Activated CD8-positive, alpha-beta T cell treated with anti-CD3 and anti-CD28 coated beads for 36 hours (primary cell): ENCODE data around the gene SPATA18. TPM values are rescaled to one million over a fixed set of nuclear protein-coding genes. Genes with fewer than 3 reads are reported as not detected.

Experiments
- ATAC-seq: fragments of 200-7000 bp; cut with Tn5 transposase; one replicate; pipeline ENCODE4 v1.10.0; 2021; ENCODE audit warnings: mild to moderate bottlenecking, moderate library complexity
- CTCF ChIA-PET: fragments of 350-600 bp; sonication (Branson Sonifier 250); formaldehyde crosslinking; loops from one replicate; lab custom pipeline; 2021; ENCODE audit warnings: antibody characterized with exemption; lab: Charles Lee
- POLR2A ChIA-PET: fragments of 350-600 bp; sonication (Branson Sonifier 250); formaldehyde crosslinking; loops from one replicate; lab custom pipeline; 2021; ENCODE audit warnings: antibody characterized with exemption; lab: Charles Lee
- DNase-seq: peaks from one replicate; pipeline ENCODE4 v3.0.0-alpha.2; 2020
- H3K27ac Mint-ChIP-seq: one replicate; pipeline ENCODE4 v1.8.0; 2021; ENCODE audit warnings: mild to moderate bottlenecking, mixed read lengths
- H3K27me3 Mint-ChIP-seq: one replicate; pipeline ENCODE4 v1.8.0; 2021; ENCODE audit warnings: mixed read lengths
- H3K36me3 Mint-ChIP-seq: one replicate; pipeline ENCODE4 v1.8.0; 2021; ENCODE audit warnings: low read depth, mixed read lengths
- H3K4me1 Mint-ChIP-seq: one replicate; pipeline ENCODE4 v1.8.0; 2021; ENCODE audit warnings: low read depth, mixed read lengths
- H3K4me3 Mint-ChIP-seq: one replicate; pipeline ENCODE4 v1.8.0; 2021; ENCODE audit warnings: mild to moderate bottlenecking, moderate library complexity, mixed read lengths
- H3K9me3 Mint-ChIP-seq: one replicate; pipeline ENCODE4 v1.8.0; 2021; ENCODE audit warnings: mixed read lengths
- intact Hi-C: fragments of 100-400 bp; cut with micrococcal nuclease; formaldehyde crosslinking; loops from one replicate; pipeline ENCODE4 v1.10.0; 2022
- total RNA-seq, 2 experiments: library from RNA; stranded (reverse); gene quantifications; one replicate each; pipeline ENCODE4 v1.2.3, GENCODE V29; 2021
- TF ChIP-seq, protein P1 (sequence below): fragments of 200-600 bp; IDR thresholded peaks from one replicate; pipeline ENCODE4 v1.8.0; 2022; ENCODE audit warnings: antibody characterized with exemption, mild to moderate bottlenecking

SPATA18 gene
- total RNA-seq, 2 experiments from 2014 or later, result 0.58 TPM; not detected in 1

DNA sequence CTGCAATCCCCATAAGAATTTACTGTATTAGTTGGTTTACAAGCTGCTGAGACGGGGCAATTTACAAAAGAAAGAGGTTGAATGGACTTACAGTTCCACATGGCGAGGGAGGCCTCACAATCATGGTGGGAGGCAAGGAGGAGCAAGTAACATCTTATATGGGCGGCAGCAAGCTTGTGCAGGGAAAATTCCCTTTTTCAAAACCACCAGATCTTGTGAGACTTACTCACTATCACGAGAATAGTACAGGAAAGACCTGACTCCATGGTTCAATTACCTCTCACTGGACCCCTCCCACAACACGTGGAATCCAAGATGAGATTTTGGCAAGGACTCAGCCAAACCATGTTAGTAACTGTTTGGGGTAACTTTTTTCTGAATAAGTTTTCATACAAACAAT, 1.8 kb upstream of the SPATA18 start:
- peaks cover 56% of the 10 kb centered on the region for H3K27me3 Mint-ChIP-seq
- TF ChIP-seq, protein P1, sequence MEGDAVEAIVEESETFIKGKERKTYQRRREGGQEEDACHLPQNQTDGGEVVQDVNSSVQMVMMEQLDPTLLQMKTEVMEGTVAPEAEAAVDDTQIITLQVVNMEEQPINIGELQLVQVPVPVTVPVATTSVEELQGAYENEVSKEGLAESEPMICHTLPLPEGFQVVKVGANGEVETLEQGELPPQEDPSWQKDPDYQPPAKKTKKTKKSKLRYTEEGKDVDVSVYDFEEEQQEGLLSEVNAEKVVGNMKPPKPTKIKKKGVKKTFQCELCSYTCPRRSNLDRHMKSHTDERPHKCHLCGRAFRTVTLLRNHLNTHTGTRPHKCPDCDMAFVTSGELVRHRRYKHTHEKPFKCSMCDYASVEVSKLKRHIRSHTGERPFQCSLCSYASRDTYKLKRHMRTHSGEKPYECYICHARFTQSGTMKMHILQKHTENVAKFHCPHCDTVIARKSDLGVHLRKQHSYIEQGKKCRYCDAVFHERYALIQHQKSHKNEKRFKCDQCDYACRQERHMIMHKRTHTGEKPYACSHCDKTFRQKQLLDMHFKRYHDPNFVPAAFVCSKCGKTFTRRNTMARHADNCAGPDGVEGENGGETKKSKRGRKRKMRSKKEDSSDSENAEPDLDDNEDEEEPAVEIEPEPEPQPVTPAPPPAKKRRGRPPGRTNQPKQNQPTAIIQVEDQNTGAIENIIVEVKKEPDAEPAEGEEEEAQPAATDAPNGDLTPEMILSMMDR, result no peak
- no peak overlapping the region for H3K27ac Mint-ChIP-seq

DNA sequence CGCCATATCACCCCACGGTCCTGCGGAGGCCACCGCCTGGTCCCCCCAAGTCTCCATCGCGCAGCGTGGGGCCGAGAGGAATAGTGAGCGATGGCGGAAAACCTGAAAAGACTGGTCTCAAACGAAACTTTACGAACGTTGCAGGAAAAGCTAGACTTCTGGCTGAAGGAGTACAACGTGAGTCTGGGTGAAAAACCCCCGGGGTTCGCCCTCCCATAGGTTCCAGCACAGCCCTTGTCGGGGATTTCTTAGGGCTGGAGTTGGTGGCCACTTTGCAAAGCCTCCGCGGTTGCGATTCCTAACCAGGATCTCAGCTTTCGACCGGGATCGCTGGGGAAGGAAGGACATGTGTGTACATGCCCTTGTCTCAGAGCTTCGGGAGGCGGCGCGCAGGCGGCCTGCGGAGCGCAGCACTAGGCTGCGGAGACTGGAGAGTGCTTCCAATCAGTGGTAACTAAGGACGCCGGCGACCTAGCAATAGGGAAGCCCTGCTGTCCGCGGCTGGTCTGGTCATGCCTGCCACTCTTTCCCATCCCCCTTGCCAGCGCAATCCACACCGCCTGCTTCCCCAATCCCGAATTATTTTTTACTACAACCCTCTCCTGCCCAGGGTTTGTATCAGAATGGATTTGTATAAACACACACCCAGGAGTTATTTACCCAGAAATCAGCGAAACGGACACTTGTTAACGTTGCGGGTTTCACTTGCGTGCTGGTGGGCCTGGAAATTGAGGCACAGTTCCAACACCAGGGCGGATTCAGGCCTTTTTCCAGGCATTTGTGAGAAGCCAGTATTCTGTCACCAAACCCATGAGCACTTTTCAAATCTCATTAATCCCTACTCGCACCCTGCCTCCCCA, 741 bp downstream of the SPATA18 start:
- POLR2A ChIA-PET, result no interaction called here
- no peak overlapping the region for H3K27ac Mint-ChIP-seq
- peak; percentile 11 for DNase-seq
- H3K27me3 Mint-ChIP-seq, result peaks cover 56% of the 10 kb centered on the region
- ATAC-seq, result peak; percentile 37
- no peaks in the 10 kb centered on the region for H3K9me3 Mint-ChIP-seq
- intact Hi-C loops, result no loop called here
- H3K4me1 Mint-ChIP-seq, result peaks cover 14% of the 10 kb centered on the region
- TF ChIP-seq, protein P1, result no peak
- H3K36me3 Mint-ChIP-seq, result no peaks in the 10 kb centered on the region
- H3K4me3 Mint-ChIP-seq, result peak overlapping the region; percentile 45
- CTCF ChIA-PET, result no interaction called here

More for the DNA sequence above, 1.8 kb upstream of the SPATA18 start:
- H3K9me3 Mint-ChIP-seq, result no peaks in the 10 kb centered on the region
- intact Hi-C loops, result no loop called here
- ATAC-seq (no peak), DNase-seq (no peak)
- peaks cover 14% of the 10 kb centered on the region for H3K4me1 Mint-ChIP-seq
- H3K36me3 Mint-ChIP-seq, result no peaks in the 10 kb centered on the region
- ChIA-PET CTCF (no interaction called here), POLR2A (no interaction called here)
- no peak overlapping the region for H3K4me3 Mint-ChIP-seq

DNA sequence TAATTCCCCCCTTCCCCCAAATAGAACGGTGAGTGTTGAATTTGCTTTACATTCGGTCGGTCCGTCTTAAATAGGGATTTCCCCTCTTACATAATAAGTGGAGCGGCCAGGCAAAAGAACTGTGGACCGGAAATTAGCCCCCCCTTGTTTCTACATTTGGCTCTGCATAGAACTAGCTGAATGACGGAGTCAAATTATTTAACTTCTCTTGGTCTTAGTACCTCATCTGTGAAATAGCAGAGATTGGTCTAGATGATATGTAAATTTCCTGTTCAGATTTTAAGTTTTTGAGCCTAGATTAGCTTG, 1.3 kb downstream of the SPATA18 start:
- peaks cover 14% of the 10 kb centered on the region for H3K4me1 Mint-ChIP-seq
- peak overlapping the region; percentile 45 for H3K4me3 Mint-ChIP-seq
- no peaks in the 10 kb centered on the region for H3K9me3 Mint-ChIP-seq
- ChIA-PET CTCF (no interaction called here), POLR2A (no interaction called here)
- H3K36me3 Mint-ChIP-seq, result no peaks in the 10 kb centered on the region
- no peak overlapping the region for H3K27ac Mint-ChIP-seq
- intact Hi-C loops, result no loop called here
- TF ChIP-seq, protein P1, result no peak
- DNase-seq (no peak), ATAC-seq (peak; percentile 34)
- peaks cover 54% of the 10 kb centered on the region for H3K27me3 Mint-ChIP-seq

DNA sequence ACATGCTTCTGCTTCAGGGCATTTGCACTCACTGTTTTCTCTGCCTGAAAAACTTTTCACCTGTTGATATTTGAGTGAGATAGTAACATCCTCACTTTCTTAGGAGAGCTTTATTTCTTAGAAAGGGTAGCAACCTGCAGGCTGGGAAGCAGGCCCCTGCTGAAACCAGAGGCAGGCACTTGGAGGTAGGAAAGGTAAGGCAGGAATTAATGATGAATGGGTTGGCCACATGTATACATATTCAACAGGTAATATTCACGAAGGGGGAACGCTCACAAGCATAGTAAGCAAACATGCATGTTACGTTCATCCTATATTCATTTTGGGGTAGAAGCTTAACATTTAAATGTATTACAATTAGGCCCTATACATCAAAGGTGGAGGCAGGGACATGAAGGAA, 3.1 kb downstream of the SPATA18 start:
- Mint-ChIP-seq H3K36me3 (no peaks in the 10 kb centered on the region), H3K4me1 (peaks cover 14% of the 10 kb centered on the region), H3K4me3 (no peak overlapping the region), H3K27ac (no peak overlapping the region), H3K27me3 (peaks cover 50% of the 10 kb centered on the region), H3K9me3 (no peaks in the 10 kb centered on the region)
- DNase-seq, result no peak
- ATAC-seq, result no peak
- ChIA-PET CTCF (no interaction called here), POLR2A (interaction anchor here (0.9 kb wide), 1 partner anchor 201 kb away, joined by 3 read pairs; no protein-coding TSS in a partner anchor)
- intact Hi-C loops, result no loop called here
- TF ChIP-seq, protein P1, result no peak

DNA sequence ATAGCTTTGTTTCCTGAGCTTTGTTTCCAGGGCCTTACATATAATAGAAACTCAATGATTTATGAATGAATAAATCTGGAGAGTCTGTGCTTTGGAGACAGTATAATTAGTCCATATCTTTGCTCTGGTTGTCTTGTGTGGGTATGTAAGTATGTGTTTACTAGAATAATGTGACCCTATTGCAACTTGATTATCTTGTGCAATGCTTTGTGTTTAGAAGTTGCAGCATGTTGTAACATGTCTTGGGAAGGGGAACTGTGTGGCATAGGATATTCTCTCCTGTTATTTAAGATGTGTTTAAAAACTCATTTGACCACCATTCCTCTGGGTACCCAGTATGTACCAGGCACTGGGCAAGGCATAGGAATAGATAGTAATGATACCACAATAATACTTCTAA, 6.1 kb downstream of the SPATA18 start:
- H3K4me3 Mint-ChIP-seq, result no peak overlapping the region
- no peak overlapping the region for H3K27ac Mint-ChIP-seq
- no peak for DNase-seq
- H3K9me3 Mint-ChIP-seq, result no peaks in the 10 kb centered on the region
- H3K4me1 Mint-ChIP-seq, result peaks cover 5% of the 10 kb centered on the region
- H3K27me3 Mint-ChIP-seq, result peaks cover 33% of the 10 kb centered on the region
- no peak for ATAC-seq
- H3K36me3 Mint-ChIP-seq, result no peaks in the 10 kb centered on the region
- CTCF ChIA-PET, result no interaction called here
- intact Hi-C loops, result no loop called here
- POLR2A ChIA-PET, result no interaction called here
- TF ChIP-seq, protein P1, result no peak
